H9 (cell line): ENCODE measurements around the gene CARTPT. TPM values are rescaled to one million over a fixed set of nuclear protein-coding genes. Genes with fewer than 3 reads are reported as not detected.

Source experiments
- DNase-seq: peaks from one replicate; pipeline ENCODE4 v3.0.0-alpha.2; 2017
- H2AFZ ChIP-seq: one replicate; pipeline ENCODE4 v1.6.1; 2013; ENCODE audit warnings: mild to moderate bottlenecking, low read length, control low read depth, moderate library complexity
- H2AK5ac ChIP-seq: 2 replicates; pipeline ENCODE4 v1.6.1; 2013; ENCODE audit warnings: low read length, control low read depth, mixed read lengths; ENCODE audit not compliant: insufficient read length
- H2BK120ac ChIP-seq: one replicate; pipeline ENCODE4 v1.6.1; 2013; ENCODE audit warnings: low read depth, mild to moderate bottlenecking, low read length, control low read depth, inconsistent platforms; ENCODE audit not compliant: poor library complexity, severe bottlenecking
- H2BK12ac ChIP-seq: 2 replicates; pipeline ENCODE4 v1.6.1; 2013; ENCODE audit warnings: low read length, control low read depth, mixed read lengths, low read depth; ENCODE audit not compliant: insufficient read length
- H2BK15ac ChIP-seq: 2 replicates; pipeline ENCODE4 v1.6.1; 2013; ENCODE audit warnings: low read depth, low read length, control low read depth
- H2BK20ac ChIP-seq: one replicate; pipeline ENCODE4 v1.6.1; 2013; ENCODE audit warnings: low read depth, mild to moderate bottlenecking, low read length, control low read depth, inconsistent platforms; ENCODE audit not compliant: poor library complexity, severe bottlenecking
- H2BK5ac ChIP-seq: 2 replicates; pipeline ENCODE4 v1.6.1; 2013; ENCODE audit warnings: low read length, control low read depth, mixed read lengths; ENCODE audit not compliant: insufficient read length
- H3K14ac ChIP-seq: 2 replicates; pipeline ENCODE4 v1.6.1; 2013; ENCODE audit warnings: low read length, control low read depth; ENCODE audit not compliant: insufficient read depth
- H3K18ac ChIP-seq: 2 replicates; pipeline ENCODE4 v1.6.1; 2013; ENCODE audit warnings: low read depth, mild to moderate bottlenecking, mixed read lengths, low read length, control low read depth; ENCODE audit not compliant: insufficient read length
- H3K23ac ChIP-seq: 2 replicates; pipeline ENCODE4 v1.6.1; 2013; ENCODE audit warnings: low read length, control low read depth, mixed read lengths, low read depth; ENCODE audit not compliant: insufficient read length
- H3K23me2 ChIP-seq: 2 replicates; pipeline ENCODE4 v1.6.1; 2013; ENCODE audit warnings: low read depth, mild to moderate bottlenecking, mixed read lengths, low read length, control low read depth; ENCODE audit not compliant: insufficient read length, poor library complexity, severe bottlenecking
- H3K27ac ChIP-seq: 2 replicates; pipeline ENCODE4 v1.5.1; 2013; ENCODE audit warnings: low read length, control low read depth, mixed read lengths, low read depth; ENCODE audit not compliant: insufficient read length
- H3K27me3 ChIP-seq: 2 replicates; pipeline ENCODE4 v1.6.1; 2013; ENCODE audit warnings: low read length, control low read depth, inconsistent platforms; ENCODE audit not compliant: insufficient read depth
- H3K4ac ChIP-seq: 2 replicates; pipeline ENCODE4 v1.6.1; 2013; ENCODE audit warnings: low read depth, mild to moderate bottlenecking, control low read depth, inconsistent platforms, low read length, moderate library complexity
- H3K4me1 ChIP-seq: 2 replicates; pipeline ENCODE4 v1.6.1; 2013; ENCODE audit warnings: low read length, control low read depth, inconsistent platforms; ENCODE audit not compliant: insufficient read depth
- H3K4me2 ChIP-seq: 2 replicates; pipeline ENCODE4 v1.6.1; 2013; ENCODE audit warnings: low read length, control low read depth, mixed read lengths; ENCODE audit not compliant: insufficient read length, insufficient read depth
- H3K56ac ChIP-seq: 2 replicates; pipeline ENCODE4 v1.6.1; 2013; ENCODE audit warnings: low read depth, mild to moderate bottlenecking, mixed read lengths, low read length, control low read depth; ENCODE audit not compliant: insufficient read length
- H3K79me1 ChIP-seq: 2 replicates; pipeline ENCODE4 v1.6.1; 2013; ENCODE audit warnings: low read depth, mild to moderate bottlenecking, moderate library complexity, low read length, control low read depth, inconsistent platforms; ENCODE audit not compliant: insufficient read depth, poor library complexity, severe bottlenecking
- H3K79me2 ChIP-seq: 2 replicates; pipeline ENCODE4 v1.6.1; 2013; ENCODE audit warnings: low read length, control low read depth, inconsistent platforms; ENCODE audit not compliant: insufficient read depth
- H3K9ac ChIP-seq: 2 replicates; pipeline ENCODE4 v1.6.1; 2013; ENCODE audit warnings: low read length, control low read depth, mixed read lengths; ENCODE audit not compliant: insufficient read length; ENCODE audit errors: extremely low read depth
- H3K9me3 ChIP-seq: one replicate; pipeline ENCODE4 v1.6.1; 2013; ENCODE audit warnings: low read depth, low read length, inconsistent platforms; ENCODE audit not compliant: control insufficient read depth
- H3T11ph ChIP-seq: one replicate; pipeline ENCODE4 v1.6.1; 2013; ENCODE audit warnings: mild to moderate bottlenecking, low read length, control low read depth, inconsistent platforms
- H4K20me1 ChIP-seq: one replicate; pipeline ENCODE4 v1.6.1; 2013; ENCODE audit not compliant: control insufficient read depth, insufficient read length, insufficient read depth
- H4K5ac ChIP-seq: 2 replicates; pipeline ENCODE4 v1.6.1; 2013; ENCODE audit warnings: low read depth, mild to moderate bottlenecking, mixed read lengths, low read length, control low read depth; ENCODE audit not compliant: insufficient read length
- H4K8ac ChIP-seq: replicated peaks from 2 replicates; pipeline ENCODE4 v1.6.1; 2013; ENCODE audit warnings: low read length, control low read depth, mixed read lengths, low read depth; ENCODE audit not compliant: insufficient read length
- H4K91ac ChIP-seq: 2 replicates; pipeline ENCODE4 v1.6.1; 2013; ENCODE audit warnings: low read depth, mild to moderate bottlenecking, moderate library complexity, mixed read lengths, low read length, control low read depth; ENCODE audit not compliant: insufficient read length
- H3K27ac Mint-ChIP-seq, 3 experiments: 2 replicates in 2 of 3; 3 replicates in 1 of 3; pipeline ENCODE4 v1.8.0; 2020 to 2021; ENCODE audit warnings: mixed read lengths in 3 of 3, mild to moderate bottlenecking in 1 of 3, moderate library complexity in 1 of 3
- H3K27me3 Mint-ChIP-seq: 2 replicates; pipeline ENCODE4 v1.8.0; 2021; ENCODE audit warnings: low read depth, mild to moderate bottlenecking, moderate library complexity, mixed read lengths
- H3K36me3 Mint-ChIP-seq, 3 experiments: 2 replicates in 2 of 3; 3 replicates in 1 of 3; pipeline ENCODE4 v1.8.0; 2020 to 2021; ENCODE audit warnings: low read depth in 3 of 3, mixed read lengths in 3 of 3; ENCODE audit not compliant: insufficient read depth in 1 of 3
- H3K4me1 Mint-ChIP-seq, 2 experiments: 2 replicates each; pipeline ENCODE4 v1.8.0; 2020; ENCODE audit warnings: mixed read lengths in 2 of 2
- H3K4me3 Mint-ChIP-seq, 2 experiments: 2 replicates in 1 of 2; 3 replicates in 1 of 2; pipeline ENCODE4 v1.8.0; 2020 to 2021; ENCODE audit warnings: mild to moderate bottlenecking in 2 of 2, mixed read lengths in 2 of 2, moderate library complexity in 1 of 2
- H3K9me3 Mint-ChIP-seq, 2 experiments: 2 replicates in 1 of 2; 3 replicates in 1 of 2; pipeline ENCODE4 v1.8.0; 2020; ENCODE audit warnings: mild to moderate bottlenecking in 2 of 2, mixed read lengths in 2 of 2, moderate library complexity in 1 of 2
- total RNA-seq: library from RNA; stranded (reverse); gene quantifications from 2 replicates; pipeline ENCODE4 v1.2.1, GENCODE V29; 2021
- TF ChIP-seq, protein P1 (sequence below): fragments of 200-600 bp; sonication (generic); conservative IDR thresholded peaks from 3 replicates; pipeline ENCODE4 v1.8.0; 2021; ENCODE audit warnings: antibody characterized with exemption, mild to moderate bottlenecking

The CARTPT gene
- total RNA-seq, 1 experiment from 2014 or later: not detected

GRCh38 chr5:71769287-71769686, 50.2 kb downstream of the CARTPT start:
- Histone ChIP-seq H4K5ac (no peak overlapping the region), H2BK12ac (no peak overlapping the region), H3K4me1 (peaks cover 3% of the 10 kb centered on the region; the same call in 1 of the 2 replicates), H4K91ac (no peak overlapping the region), H3K27ac (no peak overlapping the region), H2AK5ac (no peak overlapping the region), H3K14ac (no peak overlapping the region), H3K23ac (no peak overlapping the region), H3T11ph (no peak overlapping the region), H3K9ac (no peak overlapping the region), H2BK120ac (no peak overlapping the region), H4K20me1 (no peaks in the 10 kb centered on the region), H4K8ac (no peak overlapping the region), H2BK20ac (no peak overlapping the region), H3K4ac (no peak overlapping the region), H3K79me2 (no peaks in the 10 kb centered on the region), H3K4me2 (no peak overlapping the region), H3K9me3 (no peaks in the 10 kb centered on the region), H3K56ac (no peak overlapping the region), H2BK15ac (no peak overlapping the region), H3K27me3 (no peaks in the 10 kb centered on the region), H3K23me2 (no peaks in the 10 kb centered on the region), H3K79me1 (no peaks in the 10 kb centered on the region), H3K18ac (no peak overlapping the region), H2AFZ (peak overlapping the region; percentile 78), H2BK5ac (no peak overlapping the region)
- peaks cover 7 to 13% of the 10 kb centered on the region in 2 experiments for H3K4me1 Mint-ChIP-seq
- H3K36me3 Mint-ChIP-seq: no peaks in the 10 kb centered on the region
- peaks cover 0 to 2% of the 10 kb centered on the region in 2 experiments; a peak in 1 of 5 replicates for H3K9me3 Mint-ChIP-seq
- TF ChIP-seq, protein P1, sequence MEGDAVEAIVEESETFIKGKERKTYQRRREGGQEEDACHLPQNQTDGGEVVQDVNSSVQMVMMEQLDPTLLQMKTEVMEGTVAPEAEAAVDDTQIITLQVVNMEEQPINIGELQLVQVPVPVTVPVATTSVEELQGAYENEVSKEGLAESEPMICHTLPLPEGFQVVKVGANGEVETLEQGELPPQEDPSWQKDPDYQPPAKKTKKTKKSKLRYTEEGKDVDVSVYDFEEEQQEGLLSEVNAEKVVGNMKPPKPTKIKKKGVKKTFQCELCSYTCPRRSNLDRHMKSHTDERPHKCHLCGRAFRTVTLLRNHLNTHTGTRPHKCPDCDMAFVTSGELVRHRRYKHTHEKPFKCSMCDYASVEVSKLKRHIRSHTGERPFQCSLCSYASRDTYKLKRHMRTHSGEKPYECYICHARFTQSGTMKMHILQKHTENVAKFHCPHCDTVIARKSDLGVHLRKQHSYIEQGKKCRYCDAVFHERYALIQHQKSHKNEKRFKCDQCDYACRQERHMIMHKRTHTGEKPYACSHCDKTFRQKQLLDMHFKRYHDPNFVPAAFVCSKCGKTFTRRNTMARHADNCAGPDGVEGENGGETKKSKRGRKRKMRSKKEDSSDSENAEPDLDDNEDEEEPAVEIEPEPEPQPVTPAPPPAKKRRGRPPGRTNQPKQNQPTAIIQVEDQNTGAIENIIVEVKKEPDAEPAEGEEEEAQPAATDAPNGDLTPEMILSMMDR: no peak
- no peak overlapping the region for H3K4me3 Mint-ChIP-seq
- no peak for DNase-seq
- no peak overlapping the region for H3K27ac Mint-ChIP-seq
- no peaks in the 10 kb centered on the region for H3K27me3 Mint-ChIP-seq
